ENCODE data around the gene ATP5F1C. TPM values are rescaled to one million over a fixed set of nuclear protein-coding genes. Genes with fewer than 3 reads are reported as not detected.
"Not testable (repeated sequence)": the region's sequence is repeated elsewhere in the genome, so short reads cannot be mapped to it uniquely, and the experiment has no call there.

ATP5F1C gene
- total RNA-seq, 3 donors from 2014 or later = 260 to 297 (median 260) TPM

DNA sequence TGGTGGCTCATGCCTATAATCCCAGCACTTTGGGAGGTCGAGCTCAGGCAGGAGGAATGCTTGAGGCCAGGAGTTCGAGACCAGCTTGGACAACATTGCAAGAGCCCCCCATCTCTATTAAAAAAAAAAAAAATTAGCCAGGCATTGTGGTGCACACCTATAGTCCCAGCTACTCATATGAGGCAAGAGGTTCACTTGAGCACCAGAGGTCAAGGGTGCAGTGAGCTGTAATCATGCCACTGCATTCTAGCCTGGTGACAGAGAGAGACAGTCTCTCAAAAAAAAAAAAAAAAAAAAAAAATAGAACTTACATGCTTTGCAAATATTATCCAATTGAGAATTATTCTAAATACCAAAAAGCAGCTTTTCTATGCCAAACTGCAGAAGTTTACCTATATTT is 11.2 kb upstream of the ATP5F1C start:
- Mint-ChIP-seq H3K4me1 (ENCODE audit: low read depth) (peaks cover 5% of the 10 kb centered on the region), H3K36me3 (ENCODE audit: insufficient read depth) (peaks cover 51% of the 10 kb centered on the region)

DNA sequence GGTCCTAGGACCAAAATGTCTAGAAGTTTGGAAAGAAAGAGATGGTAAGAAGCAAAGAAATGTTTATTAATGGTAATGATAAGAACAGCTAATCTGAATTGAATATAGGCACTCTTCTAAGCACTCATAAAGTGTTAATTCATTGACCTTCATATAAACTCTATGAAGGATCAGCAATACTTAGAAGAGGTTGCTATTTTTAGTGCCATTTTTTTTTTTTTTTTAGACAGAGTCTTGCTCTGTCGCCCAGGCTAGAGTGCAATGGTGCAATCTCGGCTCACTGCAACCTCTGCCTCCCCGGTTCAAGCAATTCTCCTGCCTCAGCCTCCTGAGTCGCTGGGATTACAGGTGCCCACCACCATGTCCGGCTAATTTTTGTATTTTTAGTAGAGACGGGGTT is 5.8 kb upstream of the ATP5F1C start:
- not testable (repeated sequence) for ATAC-seq, H3K4me3 Mint-ChIP-seq

More for the DNA sequence above, 11.2 kb upstream of the ATP5F1C start:
- Mint-ChIP-seq H3K27me3 (ENCODE audit: low read depth) (no peaks in the 10 kb centered on the region), H3K9me3 (no peaks in the 10 kb centered on the region), H3K4me3 (no peak overlapping the region)
- no peak for DNase-seq
- ATAC-seq = no peak

DNA sequence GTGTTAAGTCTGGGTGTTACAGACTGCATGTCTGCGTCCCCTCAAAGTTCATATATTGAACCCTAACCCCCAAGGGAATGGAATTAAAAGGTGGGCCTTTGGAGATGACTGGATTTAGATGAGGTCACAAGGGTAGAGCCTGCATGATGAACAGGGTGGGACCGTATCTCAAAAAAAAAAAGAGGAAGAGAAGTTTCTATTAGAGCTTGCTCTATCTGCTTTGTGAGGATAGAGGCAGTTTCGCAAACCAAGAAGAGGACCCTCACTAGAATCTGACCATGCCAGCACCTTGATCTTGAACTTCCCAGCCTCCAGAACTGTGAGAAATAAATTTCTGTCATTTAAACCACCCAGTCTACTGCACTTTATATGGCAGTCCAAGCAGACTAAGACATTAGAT is 1.5 kb upstream of the ATP5F1C start:
- peaks cover 15% of the 10 kb centered on the region for H3K36me3 Mint-ChIP-seq (ENCODE audit: insufficient read depth)
- H3K4me3 Mint-ChIP-seq = no peak overlapping the region
- H3K4me1 Mint-ChIP-seq (ENCODE audit: low read depth) = peaks cover 39% of the 10 kb centered on the region
- no peaks in the 10 kb centered on the region for H3K27me3 Mint-ChIP-seq (ENCODE audit: low read depth)
- ATAC-seq = no peak
- no peaks in the 10 kb centered on the region for H3K9me3 Mint-ChIP-seq
- no peak for DNase-seq

More for the DNA sequence above, 5.8 kb upstream of the ATP5F1C start:
- H3K9me3 Mint-ChIP-seq; H3K27me3 Mint-ChIP-seq (ENCODE audit: low read depth); DNase-seq: not testable (repeated sequence)
- Mint-ChIP-seq H3K36me3 (ENCODE audit: insufficient read depth) (peaks cover 33% of the 10 kb centered on the region), H3K4me1 (ENCODE audit: low read depth) (peaks cover 22% of the 10 kb centered on the region)

DNA sequence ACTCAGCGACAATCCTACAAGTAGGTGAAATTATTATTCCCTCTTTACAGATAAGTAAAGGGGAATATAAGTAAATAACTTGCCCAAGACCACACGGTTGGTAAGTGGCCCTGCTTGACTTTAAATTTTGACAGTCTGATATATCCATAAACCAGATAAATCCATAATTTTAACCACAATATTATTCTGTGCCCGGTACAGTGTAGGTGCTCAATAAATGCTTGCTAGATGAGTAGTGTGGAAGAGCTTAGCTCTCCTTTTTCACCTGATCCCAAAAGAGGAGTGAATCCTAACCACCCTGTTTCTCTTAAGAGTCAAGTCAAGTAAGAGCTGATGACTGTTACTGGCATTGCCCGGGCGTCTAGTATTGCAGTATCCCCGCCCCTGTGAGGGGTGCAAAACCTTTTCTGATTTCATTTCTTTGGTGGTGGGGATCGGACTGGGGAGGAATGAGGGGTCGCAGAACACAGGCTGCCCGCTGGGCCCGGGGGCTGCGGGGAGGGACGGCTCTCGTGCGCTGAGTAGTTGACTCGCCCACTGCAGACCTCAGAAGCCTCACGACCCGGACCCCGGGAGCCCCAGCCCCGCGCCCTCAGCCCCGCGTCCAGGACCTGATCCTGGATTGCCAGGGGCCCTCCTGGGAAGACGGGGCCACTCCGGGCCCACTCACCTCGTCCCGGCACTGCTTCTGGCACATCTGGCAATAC is 674 bp upstream of the ATP5F1C start:
- no peak overlapping the region for H3K4me3 Mint-ChIP-seq
- ATAC-seq (peak; percentile 13), DNase-seq (no peak)
- H3K4me1 Mint-ChIP-seq (ENCODE audit: low read depth) = peaks cover 47% of the 10 kb centered on the region
- no peaks in the 10 kb centered on the region for H3K9me3 Mint-ChIP-seq
- H3K36me3 Mint-ChIP-seq (ENCODE audit: insufficient read depth) = peaks cover 18% of the 10 kb centered on the region
- no peaks in the 10 kb centered on the region for H3K27me3 Mint-ChIP-seq (ENCODE audit: low read depth)

DNA sequence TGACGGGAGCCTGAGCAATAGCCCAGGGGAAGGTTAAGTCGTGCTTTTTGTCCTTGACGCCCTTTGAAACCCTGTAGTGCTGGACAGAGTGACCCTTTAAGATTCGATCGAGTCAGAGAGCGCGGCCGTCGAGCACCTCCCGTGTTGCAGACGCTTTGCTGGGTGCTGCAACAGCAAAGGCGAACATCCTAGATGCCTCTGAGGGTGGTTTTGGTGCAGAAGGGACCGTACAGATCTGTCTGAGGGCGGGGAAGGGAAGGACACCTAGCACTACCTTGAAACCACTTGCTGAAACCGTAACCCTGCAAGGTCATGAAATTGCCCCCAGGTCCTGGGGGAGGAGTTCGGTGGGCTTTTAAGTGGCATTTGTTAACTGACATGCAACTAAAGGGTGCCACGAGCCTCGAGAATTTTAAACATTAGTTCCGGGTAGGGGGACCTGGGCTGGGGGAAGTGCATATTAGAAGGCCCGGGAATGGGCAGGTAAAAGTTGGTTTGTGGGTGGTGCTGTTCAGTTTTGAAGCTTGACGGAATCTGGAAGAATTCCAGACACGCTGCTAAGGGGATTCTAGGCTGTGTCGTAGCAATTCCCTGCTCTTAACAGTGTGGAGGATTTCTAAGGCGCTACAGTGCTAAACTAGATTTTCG is 786 bp downstream of the ATP5F1C start:
- Mint-ChIP-seq H3K9me3 (no peaks in the 10 kb centered on the region), H3K4me1 (ENCODE audit: low read depth) (peaks cover 55% of the 10 kb centered on the region), H3K36me3 (ENCODE audit: insufficient read depth) (peaks cover 22% of the 10 kb centered on the region), H3K4me3 (no peak overlapping the region), H3K27me3 (ENCODE audit: low read depth) (no peaks in the 10 kb centered on the region)
- DNase-seq = no peak
- peak in 1 of 2 donors; percentile 2 for ATAC-seq

DNA sequence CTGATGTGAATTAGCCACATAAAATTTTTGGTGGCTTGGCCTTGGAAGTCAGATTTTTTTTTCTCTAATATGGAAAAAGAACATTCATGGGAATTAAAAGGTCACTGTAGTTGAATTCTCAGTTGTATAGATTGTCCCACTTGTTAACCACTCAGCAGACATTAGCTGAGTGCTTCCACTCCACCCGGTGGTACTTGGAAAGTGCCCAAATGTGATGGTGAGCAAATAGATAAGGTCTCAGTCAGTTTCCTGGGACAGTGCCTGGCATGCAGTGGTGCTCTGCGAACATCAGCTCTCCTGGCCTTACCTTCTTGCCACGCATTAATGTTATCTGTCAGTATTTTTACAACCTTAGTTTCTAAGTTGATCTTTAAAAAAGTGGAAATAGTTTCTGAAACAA is 1.4 kb downstream of the ATP5F1C start:
- Mint-ChIP-seq H3K4me1 (ENCODE audit: low read depth) (peaks cover 61% of the 10 kb centered on the region), H3K9me3 (no peaks in the 10 kb centered on the region)

DNA sequence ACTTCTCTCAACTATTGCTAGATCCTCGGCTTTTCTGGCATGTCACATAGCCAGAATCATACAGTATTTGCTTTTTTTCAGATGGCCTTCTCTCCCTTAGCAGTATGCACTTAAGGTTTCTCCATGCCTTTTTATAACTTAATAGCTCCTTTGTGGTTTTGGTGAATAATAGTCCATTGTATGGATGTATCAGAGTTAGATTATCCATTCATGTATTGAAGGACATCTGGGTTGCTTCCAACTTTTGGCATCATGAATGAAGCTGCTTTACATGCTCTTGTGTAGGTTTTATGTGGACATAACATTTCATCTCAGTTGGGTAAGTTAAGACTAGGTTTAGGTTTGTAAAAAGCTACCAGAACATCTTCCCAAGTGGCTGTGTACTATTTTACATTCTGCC is 4.6 kb downstream of the ATP5F1C start:
- no peaks in the 10 kb centered on the region for H3K27me3 Mint-ChIP-seq (ENCODE audit: low read depth)
- DNase-seq (no peak), ATAC-seq (no peak)
- no peaks in the 10 kb centered on the region for H3K9me3 Mint-ChIP-seq
- H3K36me3 Mint-ChIP-seq (ENCODE audit: insufficient read depth) = peaks cover 34% of the 10 kb centered on the region
- H3K4me1 Mint-ChIP-seq (ENCODE audit: low read depth) = peaks cover 73% of the 10 kb centered on the region
- no peak overlapping the region for H3K4me3 Mint-ChIP-seq

More for the DNA sequence above, 1.4 kb downstream of the ATP5F1C start:
- no peaks in the 10 kb centered on the region for H3K27me3 Mint-ChIP-seq (ENCODE audit: low read depth)
- DNase-seq = no peak
- H3K4me3 Mint-ChIP-seq = no peak overlapping the region
- peaks cover 22% of the 10 kb centered on the region for H3K36me3 Mint-ChIP-seq (ENCODE audit: insufficient read depth)
- no peak for ATAC-seq

DNA sequence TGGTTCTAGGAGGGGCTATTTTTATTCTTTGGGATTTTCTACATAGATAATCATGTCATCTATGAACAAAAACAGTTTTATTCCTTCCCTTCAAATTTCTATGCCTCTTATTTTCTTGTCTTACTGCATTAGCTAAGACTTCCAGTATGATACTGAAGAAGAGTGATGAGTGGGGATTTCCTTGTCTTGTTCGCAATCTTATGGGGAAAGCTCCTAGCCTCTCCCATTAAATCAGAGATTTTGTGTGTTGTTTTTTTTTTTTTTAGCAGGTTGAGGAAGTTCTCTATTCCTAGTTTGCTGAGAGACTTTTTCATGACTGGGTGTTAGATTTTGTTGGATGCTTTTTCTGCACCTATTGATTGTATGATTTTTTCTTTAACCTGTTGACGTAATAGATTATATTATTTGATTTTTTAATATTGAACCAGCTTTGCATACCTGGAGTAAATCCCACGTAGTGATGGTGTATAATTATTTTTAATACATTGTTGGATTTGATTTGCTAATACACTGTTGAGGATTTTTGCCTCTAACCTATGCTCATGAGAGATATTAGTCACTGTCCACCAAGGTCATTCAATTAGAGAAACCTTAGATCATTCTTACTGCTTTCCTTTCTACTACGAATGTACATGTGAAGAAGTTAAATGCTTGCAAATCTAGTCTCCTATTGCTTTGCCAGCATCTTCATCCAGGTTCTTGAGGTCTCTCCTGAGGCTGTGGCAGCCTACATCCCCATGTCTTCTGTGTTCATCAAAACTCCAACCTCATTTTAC is 6.5 kb downstream of the ATP5F1C start:
- DNase-seq = no peak
- no peak for ATAC-seq
- Mint-ChIP-seq H3K9me3 (no peaks in the 10 kb centered on the region), H3K4me1 (ENCODE audit: low read depth) (peaks cover 66% of the 10 kb centered on the region), H3K4me3 (no peak overlapping the region), H3K36me3 (ENCODE audit: insufficient read depth) (peaks cover 38% of the 10 kb centered on the region), H3K27me3 (ENCODE audit: low read depth) (no peaks in the 10 kb centered on the region)

DNA sequence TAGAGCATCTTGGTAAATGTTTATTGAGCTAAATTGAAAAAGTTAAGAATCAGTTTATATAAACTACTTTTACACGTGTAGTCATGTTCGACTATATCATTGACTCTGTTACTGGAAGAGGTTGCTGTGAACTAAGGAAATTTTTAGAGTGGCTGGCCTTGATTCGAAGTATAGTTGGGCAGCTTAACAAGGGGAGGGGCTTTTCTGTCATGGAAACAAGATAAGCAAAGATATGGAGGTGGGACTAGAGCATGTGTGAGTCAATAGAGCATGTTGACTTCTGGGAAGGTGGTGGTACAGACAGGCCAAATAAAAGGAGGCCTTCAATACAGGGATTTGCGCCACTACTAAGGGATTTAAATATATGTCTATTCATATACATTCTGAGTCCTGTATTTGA is 7.6 kb downstream of the ATP5F1C start:
- H3K4me3 Mint-ChIP-seq = no peak overlapping the region
- no peak for ATAC-seq
- H3K27me3 Mint-ChIP-seq (ENCODE audit: low read depth) = no peaks in the 10 kb centered on the region
- no peaks in the 10 kb centered on the region for H3K9me3 Mint-ChIP-seq
- DNase-seq = no peak
- peaks cover 56% of the 10 kb centered on the region for H3K4me1 Mint-ChIP-seq (ENCODE audit: low read depth)
- peaks cover 40% of the 10 kb centered on the region for H3K36me3 Mint-ChIP-seq (ENCODE audit: insufficient read depth)

DNA sequence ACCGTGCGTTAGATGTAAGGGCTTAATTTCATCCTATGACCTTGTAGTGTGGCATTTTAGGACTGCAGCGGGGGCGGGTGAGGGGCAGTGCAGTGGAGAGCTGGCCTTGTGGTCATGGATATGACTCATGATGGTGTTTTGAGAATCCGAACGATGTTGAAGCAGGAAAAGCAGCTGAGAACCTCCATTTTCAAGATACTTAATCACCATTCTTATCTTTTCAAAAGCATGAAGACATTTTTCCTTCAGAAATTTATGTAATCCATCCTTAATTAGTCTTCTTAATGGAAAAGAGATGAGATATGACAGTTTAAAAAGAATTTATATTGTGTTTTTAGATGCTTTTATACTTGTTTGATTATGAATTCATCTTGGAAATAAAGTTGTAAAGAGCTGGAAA is 9.6 kb downstream of the ATP5F1C start:
- no peaks in the 10 kb centered on the region for H3K9me3 Mint-ChIP-seq
- no peak overlapping the region for H3K4me3 Mint-ChIP-seq
- ATAC-seq (no peak), DNase-seq (no peak)
- peaks cover 42% of the 10 kb centered on the region for H3K36me3 Mint-ChIP-seq (ENCODE audit: insufficient read depth)
- H3K4me1 Mint-ChIP-seq (ENCODE audit: low read depth) = peaks cover 39% of the 10 kb centered on the region
- no peaks in the 10 kb centered on the region for H3K27me3 Mint-ChIP-seq (ENCODE audit: low read depth)

DNA sequence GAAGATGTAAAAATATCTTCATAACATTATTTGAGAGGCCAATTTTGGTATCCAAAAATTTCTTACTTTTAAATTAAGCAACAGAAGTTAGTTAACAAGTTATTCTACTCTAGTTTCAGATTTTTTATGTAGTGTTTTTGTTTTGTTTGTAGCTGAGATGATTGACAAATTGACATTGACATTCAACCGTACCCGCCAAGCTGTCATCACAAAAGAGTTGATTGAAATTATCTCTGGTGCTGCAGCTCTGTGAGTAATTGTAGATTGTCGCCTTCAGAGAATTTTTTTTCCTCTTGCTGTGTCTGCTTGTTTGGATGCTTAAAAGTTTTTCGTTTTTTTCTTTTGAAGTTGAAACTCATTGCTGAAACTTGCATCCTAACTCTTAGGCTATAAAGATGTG is 14.6 kb downstream of the ATP5F1C start:
- H3K27me3 Mint-ChIP-seq (ENCODE audit: low read depth) = no peaks in the 10 kb centered on the region
- H3K9me3 Mint-ChIP-seq = no peaks in the 10 kb centered on the region
- H3K4me3 Mint-ChIP-seq = no peak overlapping the region
- H3K4me1 Mint-ChIP-seq (ENCODE audit: low read depth) = no peaks in the 10 kb centered on the region
- DNase-seq = no peak
- no peak for ATAC-seq
- peaks cover 43% of the 10 kb centered on the region for H3K36me3 Mint-ChIP-seq (ENCODE audit: insufficient read depth)

DNA sequence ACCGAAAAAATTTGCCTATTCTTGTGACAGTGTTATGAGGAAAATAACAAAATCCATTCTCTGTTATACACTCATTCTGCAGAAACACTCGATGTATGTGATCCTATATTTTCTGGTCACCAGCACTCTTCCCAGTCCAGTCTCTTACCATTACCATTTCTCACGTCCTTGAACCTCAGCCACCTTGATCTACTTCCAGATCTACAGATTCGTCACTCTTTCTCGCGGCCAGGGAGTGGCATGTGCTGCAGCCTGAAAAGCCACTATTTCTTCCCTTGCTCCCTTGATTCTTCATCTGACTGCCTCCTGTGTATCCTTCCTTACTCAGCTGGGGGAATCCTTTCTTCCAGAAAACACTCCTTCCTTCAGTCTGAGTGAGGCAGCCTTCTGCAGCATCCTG is 16.2 kb downstream of the ATP5F1C start:
- H3K36me3 Mint-ChIP-seq (ENCODE audit: insufficient read depth) = peaks cover 42% of the 10 kb centered on the region
- DNase-seq = no peak
- no peaks in the 10 kb centered on the region for H3K9me3 Mint-ChIP-seq
- ATAC-seq = no peak
- H3K4me1 Mint-ChIP-seq (ENCODE audit: low read depth) = no peaks in the 10 kb centered on the region
- H3K27me3 Mint-ChIP-seq (ENCODE audit: low read depth) = no peaks in the 10 kb centered on the region
- no peak overlapping the region for H3K4me3 Mint-ChIP-seq

DNA sequence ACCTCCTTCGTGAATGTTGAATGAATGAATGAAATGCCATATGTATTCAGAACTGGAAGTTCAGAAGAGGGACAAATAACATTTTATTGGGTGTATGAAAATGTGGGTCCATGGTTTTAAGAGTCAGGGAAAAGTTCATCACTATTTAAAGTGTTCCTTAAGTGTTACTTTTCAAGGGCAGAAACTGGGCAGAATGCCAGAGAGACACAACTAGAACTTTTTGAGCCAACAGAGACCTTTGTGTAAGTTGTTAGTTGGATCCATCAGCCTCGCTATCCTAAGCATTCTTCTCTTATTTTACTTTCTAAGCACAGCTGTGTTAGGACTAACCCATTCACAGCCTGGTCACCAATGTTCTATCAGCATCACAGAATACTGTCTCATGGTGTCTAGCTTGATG is 16.8 kb downstream of the ATP5F1C start:
- DNase-seq (no peak), ATAC-seq (no peak)
- Mint-ChIP-seq H3K9me3 (no peaks in the 10 kb centered on the region), H3K4me1 (ENCODE audit: low read depth) (no peaks in the 10 kb centered on the region), H3K4me3 (no peak overlapping the region), H3K27me3 (ENCODE audit: low read depth) (no peaks in the 10 kb centered on the region), H3K36me3 (ENCODE audit: insufficient read depth) (peaks cover 37% of the 10 kb centered on the region)

DNA sequence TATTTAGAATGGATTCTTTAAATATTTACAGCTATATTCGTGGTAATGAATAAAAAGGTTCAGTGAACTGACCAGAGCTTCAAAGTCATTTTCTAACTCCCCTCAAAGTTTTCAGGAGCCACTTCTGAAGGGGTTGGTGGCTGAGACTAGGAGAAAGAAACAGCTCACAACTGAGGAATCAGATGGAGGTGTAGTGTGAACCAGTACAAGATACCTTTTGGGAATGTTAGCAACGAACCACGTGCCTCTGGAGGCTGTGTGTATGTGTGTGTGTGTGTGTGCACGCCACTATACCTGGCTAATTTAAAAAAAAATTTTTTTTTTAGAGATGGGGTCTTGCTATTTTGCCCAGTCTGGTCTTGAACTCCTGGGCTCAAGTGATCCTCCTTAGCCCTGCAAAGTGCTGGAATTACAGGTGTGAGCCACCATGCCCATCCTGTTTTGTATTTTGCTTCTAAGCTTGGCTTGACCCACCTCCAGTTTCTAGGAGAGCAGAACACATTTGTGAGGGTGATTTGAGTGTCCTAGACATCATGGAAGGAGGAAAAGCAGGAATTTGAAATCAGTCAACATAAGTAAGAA is 20.8 kb downstream of the ATP5F1C start:
- no peaks in the 10 kb centered on the region for H3K4me1 Mint-ChIP-seq (ENCODE audit: low read depth)
- DNase-seq = no peak
- H3K4me3 Mint-ChIP-seq = no peak overlapping the region
- H3K27me3 Mint-ChIP-seq (ENCODE audit: low read depth) = no peaks in the 10 kb centered on the region
- H3K36me3 Mint-ChIP-seq (ENCODE audit: insufficient read depth) = peaks cover 16% of the 10 kb centered on the region
- no peak for ATAC-seq
- H3K9me3 Mint-ChIP-seq = no peaks in the 10 kb centered on the region

Measured in activated T-cell treated with anti-CD3 and anti-CD28 coated beads, Interleukin-2, amount 50 U/mL, for 4 hours (primary cell).